ENCODE data around the gene C1QL1. TPM values are rescaled to one million over a fixed set of nuclear protein-coding genes. Genes with fewer than 3 reads are reported as not detected.
"Not testable (repeated sequence)": the region's sequence is repeated elsewhere in the genome, so short reads cannot be mapped to it uniquely, and the experiment has no call there.

Gene C1QL1
- total RNA-seq, 1 donor from 2014 or later = 3.2 TPM

GRCh38 chr17:44961921-44962350, 6.2 kb downstream of the C1QL1 start:
- no peak for DNase-seq (ENCODE audit: low spot score)

GRCh38 chr17:44960691-44961090, 7.4 kb downstream of the C1QL1 start:
- DNase-seq (ENCODE audit: low spot score) = no peak

- DNase-seq (ENCODE audit: low spot score) = no peak
Observed at GRCh38 chr17:44959821-44960531, 8.1 kb downstream of the C1QL1 start.

GRCh38 chr17:44956998-44957981, 10.8 kb downstream of the C1QL1 start:
- DNase-seq (ENCODE audit: low spot score) = no peak

GRCh38 chr17:44955674-44956425, 12.3 kb downstream of the C1QL1 start:
- DNase-seq (ENCODE audit: low spot score) = no peak

- DNase-seq (ENCODE audit: low spot score) = no peak
Observed at GRCh38 chr17:44952946-44953475, 15.1 kb downstream of the C1QL1 start.

GRCh38 chr17:44948315-44948795, 19.7 kb downstream of the C1QL1 start:
- DNase-seq (ENCODE audit: low spot score) = no peak

GRCh38 chr17:44947461-44948314, 20.4 kb downstream of the C1QL1 start, which contains the start of gene KIF18B:
KIF18B (minus strand) TSS chr17:44947773; CDS start chr17:44936344, 11,429 bp downstream.
- DNase-seq (ENCODE audit: low spot score) = peak; percentile 91

GRCh38 chr17:44945652-44946051, 22.5 kb downstream of the C1QL1 start:
- not testable (repeated sequence) for DNase-seq (ENCODE audit: low spot score)

- DNase-seq (ENCODE audit: low spot score) = no peak
Observed at GRCh38 chr17:44942456-44942855, 25.6 kb downstream of the C1QL1 start.

- DNase-seq (ENCODE audit: low spot score) = no peak
Observed at GRCh38 chr17:44941712-44942331, 26.3 kb downstream of the C1QL1 start.

- DNase-seq (ENCODE audit: low spot score) = no peak
Observed at GRCh38 chr17:44940768-44941167, 27.3 kb downstream of the C1QL1 start.

- DNase-seq (ENCODE audit: low spot score) = no peak
Observed at GRCh38 chr17:44940317-44940716, 27.8 kb downstream of the C1QL1 start.

- no peak for DNase-seq (ENCODE audit: low spot score)
Observed at GRCh38 chr17:44935116-44935515, 33.0 kb downstream of the C1QL1 start.

- DNase-seq (ENCODE audit: low spot score) = no peak
Observed at GRCh38 chr17:44934745-44935105, 33.4 kb downstream of the C1QL1 start.

- no peak for DNase-seq (ENCODE audit: low spot score)
Observed at GRCh38 chr17:44933824-44934744, 34.0 kb downstream of the C1QL1 start.

GRCh38 chr17:44932787-44933097, 35.4 kb downstream of the C1QL1 start:
- no peak for DNase-seq (ENCODE audit: low spot score)

- no peak for DNase-seq (ENCODE audit: low spot score)
Observed at GRCh38 chr17:44932096-44932786, 35.9 kb downstream of the C1QL1 start.

GRCh38 chr17:44931376-44931775, 36.7 kb downstream of the C1QL1 start:
- no peak for DNase-seq (ENCODE audit: low spot score)
